Panc1 (cell line): ENCODE measurements around the gene DIP2C.

ENCODE experiments used
- POLR2AphosphoS5 ChIP-seq: IDR thresholded peaks from 2 replicates; pipeline ENCODE4 v1.6.1; 2012; ENCODE audit warnings: mild to moderate bottlenecking, low read depth, low read length, moderate library complexity
- SIN3A ChIP-seq: IDR thresholded peaks from 2 replicates; pipeline ENCODE4 v1.6.1; 2012; ENCODE audit warnings: low read depth, mild to moderate bottlenecking, low read length, moderate library complexity, borderline replicate concordance; ENCODE audit not compliant: insufficient read depth
- TF ChIP-seq, protein P1 (sequence below): fragments of 450-650 bp; IDR thresholded peaks from 2 replicates; pipeline ENCODE4 v1.5.1; 2017; ENCODE audit warnings: mild to moderate bottlenecking

DNA sequence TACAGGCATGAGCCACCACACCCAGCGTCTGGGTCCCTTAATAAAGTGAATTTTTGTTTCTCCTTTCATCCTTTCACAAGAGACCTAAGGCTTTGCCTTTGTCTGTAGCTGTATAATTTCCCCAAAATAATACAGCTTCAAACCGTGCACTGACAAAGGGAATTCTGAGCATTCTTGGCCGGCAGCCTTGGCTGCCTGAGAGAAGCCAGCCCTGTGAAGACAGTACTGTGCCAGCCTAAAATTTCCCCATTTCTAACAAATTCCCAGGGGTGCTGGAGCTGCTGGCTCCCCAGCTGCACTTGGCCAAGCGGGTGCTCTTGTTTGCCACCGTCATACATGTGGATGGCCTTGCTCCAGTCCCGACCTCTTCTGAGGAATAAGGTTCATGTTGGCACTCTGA is 448.0 kb downstream of the DIP2C start:
- TF ChIP-seq POLR2AphosphoS5 (no peak), SIN3A (no peak)
- TF ChIP-seq, protein P1, sequence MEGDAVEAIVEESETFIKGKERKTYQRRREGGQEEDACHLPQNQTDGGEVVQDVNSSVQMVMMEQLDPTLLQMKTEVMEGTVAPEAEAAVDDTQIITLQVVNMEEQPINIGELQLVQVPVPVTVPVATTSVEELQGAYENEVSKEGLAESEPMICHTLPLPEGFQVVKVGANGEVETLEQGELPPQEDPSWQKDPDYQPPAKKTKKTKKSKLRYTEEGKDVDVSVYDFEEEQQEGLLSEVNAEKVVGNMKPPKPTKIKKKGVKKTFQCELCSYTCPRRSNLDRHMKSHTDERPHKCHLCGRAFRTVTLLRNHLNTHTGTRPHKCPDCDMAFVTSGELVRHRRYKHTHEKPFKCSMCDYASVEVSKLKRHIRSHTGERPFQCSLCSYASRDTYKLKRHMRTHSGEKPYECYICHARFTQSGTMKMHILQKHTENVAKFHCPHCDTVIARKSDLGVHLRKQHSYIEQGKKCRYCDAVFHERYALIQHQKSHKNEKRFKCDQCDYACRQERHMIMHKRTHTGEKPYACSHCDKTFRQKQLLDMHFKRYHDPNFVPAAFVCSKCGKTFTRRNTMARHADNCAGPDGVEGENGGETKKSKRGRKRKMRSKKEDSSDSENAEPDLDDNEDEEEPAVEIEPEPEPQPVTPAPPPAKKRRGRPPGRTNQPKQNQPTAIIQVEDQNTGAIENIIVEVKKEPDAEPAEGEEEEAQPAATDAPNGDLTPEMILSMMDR: no peak
